ENCODE data around the gene IPO11.
A peak's percentile ranks its signal among the peaks of the same experiment; 100 is the strongest.

Gene IPO11

DNA sequence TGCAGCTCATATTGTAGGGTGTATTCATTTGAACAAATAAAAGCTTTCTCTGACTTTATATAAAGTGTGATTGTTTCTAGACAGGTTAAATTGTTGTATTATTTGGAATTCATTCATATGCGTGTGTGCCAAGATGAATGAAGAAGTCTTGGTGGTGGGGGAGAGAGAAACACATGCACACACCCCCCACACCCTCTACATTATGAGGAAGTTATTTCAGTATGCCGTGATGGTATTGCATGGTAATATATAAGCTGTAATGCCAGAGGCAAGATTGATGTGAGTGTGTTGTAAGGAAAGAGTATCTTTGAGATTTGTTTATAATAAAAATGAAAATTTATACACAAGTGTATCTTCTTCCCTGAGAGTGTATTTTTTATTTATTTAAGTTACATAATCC is 71.0 kb downstream of the IPO11 start:
- no peak for DNase-seq
- no peak overlapping the region for H3K4me3 Mint-ChIP-seq
- TF ChIP-seq CTCF (IDR thresholded peaks at IDR 0.05) = no peak
- H3K4me1 Mint-ChIP-seq = peaks cover 12% of the 10 kb centered on the region
- H3K36me3 Mint-ChIP-seq (ENCODE audit: low read depth) = peaks cover 68% of the 10 kb centered on the region
- H3K27me3 Mint-ChIP-seq (ENCODE audit: low read depth, poor library complexity) = no peaks in the 10 kb centered on the region
- H3K27ac Mint-ChIP-seq = no peak overlapping the region
- H3K9me3 Mint-ChIP-seq = peaks cover 26% of the 10 kb centered on the region

GRCh38 chr5:62486672-62487071 is 74.1 kb downstream of the IPO11 start:
- no peak overlapping the region for H3K4me3 Mint-ChIP-seq
- no peaks in the 10 kb centered on the region for H3K9me3 Mint-ChIP-seq
- no peak for DNase-seq
- peaks cover 50% of the 10 kb centered on the region for H3K36me3 Mint-ChIP-seq (ENCODE audit: low read depth)
- H3K27ac Mint-ChIP-seq = no peak overlapping the region
- H3K4me1 Mint-ChIP-seq = peaks cover 8% of the 10 kb centered on the region
- no peak for TF ChIP-seq CTCF (IDR thresholded peaks at IDR 0.05)
- H3K27me3 Mint-ChIP-seq (ENCODE audit: low read depth, poor library complexity) = no peaks in the 10 kb centered on the region

DNA sequence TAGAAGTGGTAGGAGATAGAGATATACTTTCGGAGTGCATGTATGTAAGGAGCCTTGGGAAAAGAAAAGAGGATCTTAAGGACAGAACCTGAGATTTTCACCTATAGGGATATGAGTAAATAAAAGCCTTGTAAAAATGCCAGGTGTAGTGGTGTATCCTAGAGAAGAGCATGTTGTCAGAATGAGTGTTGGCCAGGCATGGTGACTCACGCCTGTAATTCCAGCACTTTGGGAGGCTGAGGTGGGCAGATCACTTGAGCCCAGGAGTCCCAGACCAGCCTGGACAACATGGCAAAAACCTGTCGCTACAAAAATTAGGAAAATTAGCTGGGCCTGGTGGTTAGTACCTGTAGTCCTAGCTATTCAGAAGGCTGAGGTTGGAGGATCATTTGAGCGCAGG is 76.0 kb downstream of the IPO11 start:
- H3K9me3 Mint-ChIP-seq = no peaks in the 10 kb centered on the region
- no peaks in the 10 kb centered on the region for H3K27me3 Mint-ChIP-seq (ENCODE audit: low read depth, poor library complexity)
- H3K4me3 Mint-ChIP-seq = no peak overlapping the region
- H3K36me3 Mint-ChIP-seq (ENCODE audit: low read depth) = peaks cover 54% of the 10 kb centered on the region
- TF ChIP-seq CTCF (IDR thresholded peaks at IDR 0.05) = no peak
- no peak for DNase-seq
- no peaks in the 10 kb centered on the region for H3K4me1 Mint-ChIP-seq
- H3K27ac Mint-ChIP-seq = peak overlapping the region; percentile 68

DNA sequence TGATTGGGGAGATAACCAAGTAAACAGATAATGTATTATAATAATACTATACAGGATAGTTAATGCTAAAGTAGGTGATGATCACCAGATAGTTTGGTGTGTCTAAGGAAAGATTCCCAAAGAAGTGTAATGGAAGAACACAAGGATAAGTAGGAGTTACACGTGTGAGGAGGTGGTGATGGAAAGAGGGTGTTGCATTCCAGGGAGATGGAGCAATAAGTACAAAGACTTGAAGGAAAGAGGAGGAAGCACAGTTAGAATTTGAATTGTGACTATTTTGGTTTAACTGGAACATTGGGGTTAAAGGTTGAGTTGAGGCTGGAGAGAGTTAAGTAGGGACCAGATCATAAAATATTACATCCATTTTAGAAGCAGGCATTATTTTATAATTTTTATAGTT is 76.9 kb downstream of the IPO11 start:
- Mint-ChIP-seq H3K36me3 (ENCODE audit: low read depth) (peaks cover 46% of the 10 kb centered on the region), H3K4me1 (no peaks in the 10 kb centered on the region), H3K4me3 (no peak overlapping the region), H3K27me3 (ENCODE audit: low read depth, poor library complexity) (no peaks in the 10 kb centered on the region), H3K27ac (no peak overlapping the region), H3K9me3 (no peaks in the 10 kb centered on the region)
- DNase-seq = no peak
- TF ChIP-seq CTCF (IDR thresholded peaks at IDR 0.05) = no peak

- no peak for DNase-seq
- H3K36me3 Mint-ChIP-seq (ENCODE audit: low read depth) = peaks cover 33% of the 10 kb centered on the region
- no peak overlapping the region for H3K4me3 Mint-ChIP-seq
- TF ChIP-seq CTCF (IDR thresholded peaks at IDR 0.05) = no peak
- H3K27me3 Mint-ChIP-seq (ENCODE audit: low read depth, poor library complexity) = no peaks in the 10 kb centered on the region
- H3K9me3 Mint-ChIP-seq = no peaks in the 10 kb centered on the region
- H3K4me1 Mint-ChIP-seq = no peaks in the 10 kb centered on the region
- H3K27ac Mint-ChIP-seq = no peak overlapping the region
Observed at GRCh38 chr5:62494772-62495171, 82.2 kb downstream of the IPO11 start.

DNA sequence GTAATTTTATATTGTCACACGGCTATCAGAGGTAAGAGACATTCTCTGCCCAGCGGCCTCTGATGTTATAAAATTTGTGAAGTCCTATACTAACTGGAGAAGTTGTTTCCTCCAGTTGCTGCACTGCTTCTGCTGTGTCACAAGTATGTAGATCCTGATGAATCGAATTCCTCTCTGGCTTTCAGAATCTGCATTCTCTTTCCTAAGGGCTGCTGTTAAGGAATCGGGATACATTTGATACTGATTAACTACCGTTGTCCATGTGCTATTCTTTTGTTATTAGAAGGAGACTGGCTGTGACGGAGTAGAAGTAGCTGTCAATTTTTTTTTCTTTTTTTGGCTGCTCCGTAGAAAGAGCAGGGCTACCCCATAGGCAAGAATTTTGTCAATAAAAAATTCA is 84.3 kb downstream of the IPO11 start:
- no peaks in the 10 kb centered on the region for H3K9me3 Mint-ChIP-seq
- no peak overlapping the region for H3K27ac Mint-ChIP-seq
- H3K36me3 Mint-ChIP-seq (ENCODE audit: low read depth) = peaks cover 38% of the 10 kb centered on the region
- H3K4me3 Mint-ChIP-seq = no peak overlapping the region
- H3K27me3 Mint-ChIP-seq (ENCODE audit: low read depth, poor library complexity) = no peaks in the 10 kb centered on the region
- no peaks in the 10 kb centered on the region for H3K4me1 Mint-ChIP-seq
- DNase-seq = no peak
- no peak for TF ChIP-seq CTCF (IDR thresholded peaks at IDR 0.05)

All from nephron progenitor cell (in vitro differentiated cells).